NOMO-1 treated with dmso at 0.1 percent for 144 hours (cell line): ENCODE data around the gene CDC42EP4.
"Not testable (repeated sequence)": the region's sequence is repeated elsewhere in the genome, so short reads cannot be mapped to it uniquely, and the experiment has no call there.

ENCODE experiments used
- DNase-seq: peaks from one replicate; lab custom pipeline; 2025; ENCODE audit not compliant: unreplicated experiment; lab: John Stamatoyannopoulos, UW

Gene CDC42EP4

GRCh38 chr17:73323409-73324159 is 11.8 kb upstream of the CDC42EP4 start:
- no peak for DNase-seq

GRCh38 chr17:73320601-73321264 is 8.9 kb upstream of the CDC42EP4 start:
- no peak for DNase-seq

DNA sequence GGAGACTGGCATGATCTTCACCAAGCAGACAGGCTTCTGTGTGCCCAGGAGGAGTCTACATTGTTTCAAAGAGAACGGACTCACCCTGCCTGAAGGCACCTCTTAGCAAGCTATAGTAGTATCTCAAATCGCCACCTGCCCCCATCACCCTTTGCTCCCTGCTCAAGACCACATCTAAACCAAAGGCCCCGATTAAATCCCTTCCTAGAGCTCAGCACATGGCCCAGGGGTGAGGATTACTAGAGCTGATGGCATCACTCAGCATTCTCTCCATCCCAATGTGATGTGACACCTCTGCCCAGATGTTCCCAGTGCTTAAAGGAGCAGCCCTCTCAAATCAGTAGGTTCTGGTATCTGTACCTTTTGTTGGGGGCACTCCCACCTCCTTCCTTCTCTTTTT is 8.0 kb upstream of the CDC42EP4 start:
- DNase-seq: no peak

- DNase-seq: no peak
Observed at GRCh38 chr17:73318836-73319235, 7.0 kb upstream of the CDC42EP4 start.

DNA sequence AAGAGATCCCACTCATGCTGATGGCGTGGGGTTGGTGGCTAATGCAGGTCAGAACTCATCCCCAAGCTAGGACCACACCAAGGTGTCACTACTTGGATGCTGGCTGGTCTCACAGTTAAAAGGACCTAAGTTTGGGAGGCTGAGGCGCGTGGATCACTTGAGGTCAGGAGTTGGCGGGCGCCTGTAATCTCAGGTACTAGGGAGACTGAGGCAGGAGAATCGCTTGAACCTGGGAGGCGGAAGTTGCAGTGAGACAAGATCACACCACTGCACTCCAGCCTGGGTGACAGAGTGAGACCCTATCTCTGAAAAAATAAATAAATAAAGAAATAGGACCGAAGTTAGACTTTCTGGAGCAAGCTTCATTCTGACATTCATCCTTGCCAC is 6.6 kb upstream of the CDC42EP4 start:
- no peak for DNase-seq

- no peak for DNase-seq
Observed at GRCh38 chr17:73317513-73318426, 6.0 kb upstream of the CDC42EP4 start.

GRCh38 chr17:73316919-73317505 is 5.2 kb upstream of the CDC42EP4 start:
- no peak for DNase-seq

GRCh38 chr17:73315471-73315870 is 3.7 kb upstream of the CDC42EP4 start:
- no peak for DNase-seq

GRCh38 chr17:73313526-73314127 is 1.8 kb upstream of the CDC42EP4 start:
- DNase-seq: no peak

DNA sequence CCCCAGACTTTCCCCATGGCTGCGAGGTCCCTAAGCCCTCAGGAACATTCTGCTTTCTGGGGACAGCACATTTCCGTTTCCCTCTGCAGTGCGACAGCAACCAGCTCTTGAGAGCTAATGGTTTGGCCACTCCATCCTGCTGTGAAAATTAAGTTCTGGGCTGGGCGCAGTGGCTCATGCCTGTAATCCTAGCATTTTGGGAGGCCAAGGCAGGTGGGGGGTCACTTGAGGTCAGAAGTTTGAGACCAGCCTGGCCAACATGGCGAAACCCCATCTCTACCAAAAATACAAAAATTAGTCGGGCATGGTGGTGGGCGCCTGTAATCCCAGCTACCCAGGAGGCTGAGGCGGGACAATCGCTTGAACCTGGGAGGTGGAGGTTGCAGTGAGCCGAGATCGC is 1.1 kb upstream of the CDC42EP4 start:
- DNase-seq: not testable (repeated sequence)

DNA sequence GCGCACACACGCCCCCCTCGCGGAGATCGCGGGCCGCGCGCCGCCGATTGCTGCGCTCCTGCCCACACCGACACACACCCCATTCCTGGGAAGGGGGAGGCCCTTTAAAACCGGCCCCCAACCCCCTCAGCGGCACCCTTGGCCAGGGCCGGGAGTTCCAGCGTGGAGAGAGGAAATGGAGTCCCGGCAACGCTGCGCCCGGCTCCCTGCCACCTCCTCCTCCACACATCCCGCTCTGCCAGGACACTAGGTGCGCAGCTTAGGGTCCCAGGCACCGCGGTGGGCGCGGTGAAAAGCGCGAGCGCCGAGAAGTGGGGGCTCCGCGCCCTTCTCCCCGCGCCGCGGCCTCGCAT is 397 bp downstream of the CDC42EP4 start:
- no peak for DNase-seq

DNA sequence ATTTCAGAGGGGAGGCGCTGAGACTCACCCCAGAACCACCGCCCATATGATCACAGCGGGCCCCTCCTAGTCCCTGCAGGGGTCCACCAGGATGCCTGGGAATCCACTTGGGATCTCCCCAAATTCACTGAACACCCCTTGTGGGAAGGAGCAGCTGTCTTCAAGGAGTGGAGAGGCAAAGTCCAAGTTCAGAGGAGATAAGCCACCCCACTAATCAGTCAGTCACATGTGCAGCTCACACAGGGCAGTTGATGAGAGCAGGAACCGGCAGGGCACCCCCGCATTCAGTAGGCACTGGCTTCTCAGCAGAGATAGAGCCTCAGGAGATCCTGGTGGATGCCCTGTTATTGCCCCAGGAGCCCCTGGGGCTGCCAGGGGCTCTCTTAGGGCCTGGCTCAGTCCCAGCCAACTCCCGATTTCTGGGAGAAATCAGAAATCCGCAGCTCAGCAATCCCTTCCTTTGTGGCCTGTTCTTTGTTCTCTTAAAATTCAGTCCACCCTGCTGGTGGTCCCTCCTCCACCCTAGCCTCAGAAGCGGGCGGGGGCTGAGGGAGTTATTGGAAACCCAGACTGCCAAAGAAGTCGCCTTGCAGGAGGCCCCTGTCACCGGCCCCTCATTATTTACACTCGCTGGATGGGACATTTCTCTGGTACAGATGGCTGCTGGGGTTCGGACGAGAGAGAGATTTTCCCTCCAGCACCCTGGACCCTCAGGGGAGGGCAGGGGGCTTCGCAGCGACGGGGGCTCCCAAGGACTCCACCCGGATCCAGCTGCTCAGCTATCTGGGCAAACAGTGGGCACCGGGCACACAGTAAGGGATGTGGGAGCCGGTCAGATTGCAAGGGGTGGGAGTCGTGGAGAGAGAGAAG is 1.8 kb downstream of the CDC42EP4 start:
- DNase-seq: no peak

- DNase-seq: not testable (repeated sequence)
Observed at GRCh38 chr17:73308959-73309358, 2.8 kb downstream of the CDC42EP4 start.

DNA sequence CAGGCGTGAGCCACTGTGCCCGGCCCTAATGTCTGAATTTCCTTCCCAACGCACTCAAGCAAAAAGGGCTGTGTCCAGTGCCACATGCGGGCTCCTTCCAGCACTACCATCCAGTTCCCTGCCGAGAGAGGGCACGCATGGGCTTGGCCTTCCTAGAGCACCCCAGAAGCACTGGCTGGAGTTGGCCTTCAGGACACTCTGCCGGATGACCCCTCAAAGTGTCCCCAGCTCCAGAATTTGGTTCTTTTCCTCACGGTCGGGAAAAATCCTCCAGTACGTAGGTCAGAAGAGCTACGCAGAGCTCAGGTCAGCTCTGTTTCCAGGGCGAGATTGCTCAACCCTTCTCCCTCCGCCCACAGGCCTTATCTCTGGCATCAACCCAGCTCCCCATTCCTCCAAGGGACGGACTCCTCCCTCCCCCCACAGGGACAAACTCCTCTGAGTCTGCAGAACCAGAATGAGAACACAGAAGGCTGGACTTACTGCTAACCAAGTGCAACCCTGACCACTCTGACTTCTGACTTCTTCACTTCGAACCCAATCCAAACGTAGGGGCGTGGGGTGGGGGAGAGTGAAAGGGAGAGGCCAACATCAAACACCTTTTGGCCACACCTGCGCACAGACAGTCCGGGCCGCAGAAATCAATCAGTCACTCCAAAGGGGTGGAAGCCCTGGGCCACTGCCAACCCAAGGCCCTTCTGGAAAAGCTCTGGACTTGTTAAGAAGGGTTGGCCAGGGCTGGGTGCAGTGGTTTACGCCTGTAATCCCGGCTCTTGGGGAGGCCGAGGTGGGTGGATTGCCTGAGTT is 3.6 kb downstream of the CDC42EP4 start:
- DNase-seq: no peak

DNA sequence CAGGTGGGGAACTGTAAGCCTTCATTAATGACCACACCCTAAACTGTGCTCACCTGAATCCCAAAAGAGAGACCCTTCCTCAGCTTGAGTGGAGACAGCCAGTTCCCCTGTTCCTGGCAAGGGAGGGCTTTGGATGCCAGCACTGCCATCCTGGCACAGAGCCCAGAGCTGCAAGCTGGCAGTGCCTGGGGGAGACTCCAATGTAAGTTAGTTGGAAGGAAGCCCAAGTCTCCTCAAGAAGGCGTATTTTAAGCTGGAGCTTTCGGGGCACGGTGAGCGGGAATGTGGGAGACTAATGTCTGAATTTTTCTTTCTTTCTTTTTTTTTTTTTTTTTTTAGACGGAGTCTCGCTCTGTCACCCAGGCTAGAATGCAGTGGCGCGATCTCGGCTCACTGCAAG is 4.7 kb downstream of the CDC42EP4 start:
- DNase-seq: no peak

DNA sequence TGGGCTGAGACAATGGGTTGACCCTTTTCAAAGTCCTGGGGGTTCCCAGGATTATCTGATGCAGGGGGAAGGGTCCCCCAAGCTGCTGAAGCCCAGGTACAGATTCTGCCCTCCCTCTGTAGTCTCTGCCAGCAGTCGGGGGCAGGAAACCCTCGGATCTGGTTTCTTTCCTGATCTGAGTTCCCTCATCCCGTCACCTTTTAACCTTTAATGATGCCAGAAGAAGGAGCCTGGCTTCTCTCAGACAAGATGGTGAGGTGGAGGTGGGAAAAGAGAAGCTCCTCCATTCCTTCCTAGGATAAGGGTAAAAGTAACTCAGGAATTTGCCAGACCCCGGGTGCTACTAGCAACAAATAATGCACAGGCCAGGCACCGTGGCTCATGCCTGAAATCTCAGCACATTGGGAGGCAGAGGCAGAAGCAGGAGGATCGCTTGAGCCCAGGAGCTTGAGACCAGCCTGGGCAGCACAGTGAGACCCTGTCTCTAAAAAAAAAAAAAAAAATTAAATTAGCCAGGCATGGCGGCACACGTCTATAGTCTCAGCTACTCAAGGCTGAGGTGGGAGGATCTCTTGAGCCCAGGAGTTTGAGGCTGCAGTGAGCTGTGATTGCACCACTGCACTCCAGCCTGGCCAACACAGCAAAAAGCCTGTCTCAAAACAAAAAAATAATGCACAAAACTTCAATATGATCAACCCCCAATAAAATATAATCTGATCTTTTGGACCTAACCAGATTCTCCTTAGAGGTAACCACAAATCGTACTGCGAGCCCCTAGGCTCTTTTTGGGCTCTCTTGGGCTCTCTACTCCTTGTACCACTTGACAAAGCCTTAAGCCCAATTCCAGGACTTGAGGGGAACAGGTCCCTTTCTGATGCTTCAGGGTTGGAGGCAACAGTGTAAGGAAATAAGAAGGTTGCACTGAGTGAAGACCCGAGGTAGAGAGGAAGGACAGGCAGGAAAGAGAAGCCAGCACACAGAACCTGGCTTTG is 5.7 kb downstream of the CDC42EP4 start:
- no peak for DNase-seq

DNA sequence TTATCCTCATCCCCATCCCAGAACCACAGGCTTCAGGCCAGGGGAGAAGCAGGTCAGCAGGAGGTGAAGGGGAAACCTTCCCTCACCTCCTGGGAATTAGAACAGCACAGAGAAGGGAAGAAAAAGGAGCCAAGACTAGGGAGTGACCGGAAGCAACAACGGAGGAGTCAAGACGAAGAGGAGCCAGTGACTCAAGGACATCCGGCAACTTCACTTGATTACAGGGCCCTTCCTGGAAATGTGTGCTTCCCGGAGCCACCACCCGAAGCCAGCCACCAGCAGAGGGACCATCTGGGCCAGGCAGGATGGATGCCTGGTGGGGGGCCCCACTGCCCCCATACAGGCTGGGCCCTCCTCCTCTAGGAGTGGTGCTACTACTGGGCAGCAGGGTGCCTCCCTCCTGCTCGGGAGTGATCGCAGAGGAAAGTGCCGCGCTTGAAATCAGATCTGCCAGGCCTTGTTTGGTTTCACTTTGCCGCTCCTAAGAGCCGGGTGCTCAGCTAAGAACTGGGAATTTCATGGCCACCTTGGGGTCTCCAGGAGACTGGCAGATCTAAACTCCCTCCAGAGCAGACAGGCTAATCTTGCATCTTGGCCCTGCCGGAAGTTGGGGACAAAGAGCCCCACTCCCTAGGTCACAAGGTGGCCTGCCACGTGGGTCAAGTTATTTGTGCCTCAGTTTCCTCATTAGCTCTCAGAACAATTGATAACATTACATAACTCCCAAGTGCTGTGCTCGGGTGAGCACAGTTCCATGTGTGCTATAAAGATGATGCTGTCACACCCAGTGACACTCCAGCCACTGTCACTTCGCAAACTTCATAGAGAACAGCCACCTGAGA is 6.6 kb downstream of the CDC42EP4 start:
- no peak for DNase-seq
